Measurements from ENCODE around the gene SERTM1. TPM values are rescaled to one million over a fixed set of nuclear protein-coding genes. Genes with fewer than 3 reads are reported as not detected.

The SERTM1 gene
- total and polyA plus RNA-seq, 2 of the 8 experiments (the other 6 are each of a cell fraction or from before 2014, with no cell fraction given): 0.48 to 1.6 TPM

GRCh38 chr13:36650611-36651010 lies 23.2 kb upstream of the SERTM1 start (continued):
- no peak for TF ChIP-seq JUN (IDR thresholded peaks at IDR 0.05; ENCODE audit: low read depth, low read length)
- no peak for TF ChIP-seq TEAD4 (IDR thresholded peaks at IDR 0.05; ENCODE audit: low read depth, low read length)
- no peak for TF ChIP-seq MAX (IDR thresholded peaks at IDR 0.05)
- TF ChIP-seq SUZ12 (IDR thresholded peaks at IDR 0.05; ENCODE audit: low read length): no peak
- TF ChIP-seq CTBP2 (IDR thresholded peaks at IDR 0.05; ENCODE audit: borderline replicate concordance, insufficient read depth, insufficient read length, low read length): no peak
